ENCODE measurements around the gene PDE9A.

DNA sequence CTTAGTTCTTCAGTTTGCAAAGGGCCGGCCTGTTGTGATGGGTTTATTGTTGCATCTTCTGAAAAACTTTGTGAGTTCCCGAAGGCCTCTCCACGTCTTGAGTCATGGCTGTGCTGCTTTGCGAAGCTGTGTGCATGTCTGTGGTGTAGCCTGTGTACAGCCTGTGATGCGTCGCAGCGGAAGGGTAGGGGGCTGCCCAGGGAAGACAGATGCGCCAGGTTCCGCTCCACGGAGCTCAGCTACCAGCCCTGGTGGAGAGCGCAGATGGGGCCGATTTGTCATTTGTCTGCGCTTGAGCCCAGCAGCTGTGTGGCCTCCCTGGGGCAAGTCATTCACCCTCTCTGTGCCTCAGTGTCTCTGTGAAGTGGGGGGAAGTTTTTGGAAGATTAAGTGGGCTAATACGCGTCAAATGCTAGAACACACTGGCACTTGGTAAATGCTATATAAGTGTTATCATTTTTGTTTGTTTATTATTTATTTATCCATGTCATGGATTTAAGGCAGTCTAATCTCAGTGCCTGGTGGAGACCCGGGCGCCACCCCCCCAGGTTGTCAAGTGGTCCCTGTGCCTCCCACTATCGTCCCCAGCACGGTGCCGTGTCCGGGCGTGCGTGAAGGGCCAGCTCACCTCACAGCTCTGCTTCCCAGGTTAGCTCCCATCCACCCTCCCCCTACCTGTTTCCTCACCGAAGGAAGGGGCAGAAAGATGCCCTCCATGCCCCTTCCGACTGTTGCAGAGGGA, 8.4 kb downstream of the PDE9A start:
- no peak for TF ChIP-seq EZH2 (IDR thresholded peaks at IDR 0.05; ENCODE audit: insufficient read depth, poor library complexity, severe bottlenecking)
- no peak for TF ChIP-seq EZH2phosphoT487 (IDR thresholded peaks at IDR 0.05; ENCODE audit: insufficient read depth, low read depth)
